HepG2 (cell line): ENCODE data around the gene HES3. TPM values are rescaled to one million over a fixed set of nuclear protein-coding genes. Genes with fewer than 3 reads are reported as not detected.
A peak's percentile ranks its signal among the peaks of the same experiment; 100 is the strongest.

ENCODE experiments used
- ARNT ChIP-seq: fragments of 450-650 bp; IDR thresholded peaks from 2 replicates; pipeline ENCODE4 v1.6.1; 2017
- FLYWCH1 ChIP-seq: sonication (generic); formaldehyde crosslinking; IDR thresholded peaks from 2 replicates; pipeline ENCODE4 v1.8.1; 2023; ENCODE audit warnings: mild to moderate bottlenecking, missing genetic modification reagents
- IRF2 ChIP-seq: IDR thresholded peaks from 2 replicates; pipeline ENCODE4 v1.6.1; 2018; ENCODE audit warnings: missing genetic modification reagents, missing compliant biosample characterization
- JDP2 ChIP-seq: sonication (generic); formaldehyde crosslinking; IDR thresholded peaks from 2 replicates; pipeline ENCODE4 v1.8.1; 2022; ENCODE audit warnings: missing genetic modification reagents, borderline replicate concordance
- NFKBIZ ChIP-seq: IDR thresholded peaks from 2 replicates; pipeline ENCODE4 v1.6.1; 2018; ENCODE audit warnings: missing genetic modification reagents, missing compliant biosample characterization
- NR3C1 ChIP-seq: sonication (generic); formaldehyde crosslinking; IDR thresholded peaks from 2 replicates; pipeline ENCODE4 v1.4.0; 2020; ENCODE audit warnings: missing genetic modification reagents
- PCBP1 ChIP-seq: fragments of 200-400 bp; formaldehyde crosslinking; IDR thresholded peaks from 2 replicates; pipeline ENCODE4 v1.6.1; 2017; ENCODE audit warnings: mild to moderate bottlenecking, low read depth, low read length, borderline replicate concordance
- SCMH1 ChIP-seq: sonication (generic); formaldehyde crosslinking; IDR thresholded peaks from 2 replicates; pipeline ENCODE4 v1.9.0; 2021; ENCODE audit warnings: missing genetic modification reagents, mild to moderate bottlenecking, borderline replicate concordance
- SRSF4 ChIP-seq: fragments of 200-400 bp; formaldehyde crosslinking; IDR thresholded peaks from one replicate; pipeline ENCODE4 v1.6.1; 2018; ENCODE audit warnings: mild to moderate bottlenecking, low read depth, low read length, moderate library complexity; ENCODE audit not compliant: poor library complexity, severe bottlenecking
- TCF7 ChIP-seq: sonication (generic); IDR thresholded peaks from 2 replicates; pipeline ENCODE4 v1.6.1; 2016; ENCODE audit warnings: antibody characterized with exemption, low read depth
- ZFP62 ChIP-seq: sonication (generic); formaldehyde crosslinking; IDR thresholded peaks from 2 replicates; pipeline ENCODE4 v1.4.0; 2020; ENCODE audit warnings: missing genetic modification reagents
- ZFP90 ChIP-seq: sonication (generic); formaldehyde crosslinking; IDR thresholded peaks from 2 replicates; pipeline ENCODE4 v1.8.0; 2022; ENCODE audit warnings: missing genetic modification reagents, mild to moderate bottlenecking, inconsistent platforms, borderline replicate concordance
- ZNF326 ChIP-seq: sonication (generic); formaldehyde crosslinking; IDR thresholded peaks from 2 replicates; pipeline ENCODE4 v1.4.0; 2020; ENCODE audit warnings: missing genetic modification reagents, borderline replicate concordance
- ZNF33B ChIP-seq: sonication (generic); formaldehyde crosslinking; IDR thresholded peaks from 2 replicates; pipeline ENCODE4 v1.5.1; 2020; ENCODE audit warnings: mild to moderate bottlenecking, missing genetic modification reagents
- ZNF460 ChIP-seq: sonication (generic); formaldehyde crosslinking; IDR thresholded peaks from 2 replicates; pipeline ENCODE4 v1.5.1; 2020; ENCODE audit warnings: missing genetic modification reagents, mild to moderate bottlenecking, borderline replicate concordance
- ZNF496 ChIP-seq: sonication (generic); formaldehyde crosslinking; IDR thresholded peaks from 2 replicates; pipeline ENCODE4 v1.8.1; 2023; ENCODE audit warnings: mild to moderate bottlenecking, moderate library complexity, missing genetic modification reagents; ENCODE audit not compliant: insufficient replicate concordance
- ZNF747 ChIP-seq: sonication (generic); formaldehyde crosslinking; IDR thresholded peaks from 2 replicates; pipeline ENCODE4 v1.8.1; 2023; ENCODE audit warnings: missing genetic modification reagents, mild to moderate bottlenecking, borderline replicate concordance
- ZNF749 ChIP-seq: sonication (generic); formaldehyde crosslinking; IDR thresholded peaks from 2 replicates; pipeline ENCODE4 v1.8.0; 2022; ENCODE audit warnings: mild to moderate bottlenecking, missing genetic modification reagents, moderate library complexity, borderline replicate concordance
- polyA plus RNA-seq, 8 experiments: library from polyadenylated mRNA; depleted of rRNA in 3 of 8; stranded (reverse) in 7 of 8; unstranded in 1 of 8; fragments of >200 nt; fragmentation: Illumina TruSeq in 4 of 8; extraction: Trizol in 4 of 8; gene quantifications; 2 replicates each; pipeline versions ENCODE4 v1.2.1 to v1.2.3, GENCODE V29; 2011 to 2016; ENCODE audit warnings: low read depth in 4 of 8, missing spikeins in 1 of 8, mixed read lengths in 1 of 8; ENCODE audit not compliant: insufficient read depth in 1 of 8
- total RNA-seq, 5 experiments: library from RNA; depleted of rRNA; stranded (reverse); fragments of >200 nt; fragmentation: Illumina TruSeq; extraction: Trizol; gene quantifications; 2 replicates each; pipeline ENCODE4 v1.2.3, GENCODE V29; 2016; ENCODE audit warnings: low read depth in 1 of 5
- TF ChIP-seq, protein P1 (sequence below): sonication (generic); formaldehyde crosslinking; conservative IDR thresholded peaks from 2 replicates; pipeline ENCODE4 v1.8.0; 2022; ENCODE audit warnings: missing genetic modification reagents
- TF ChIP-seq, protein P2 (sequence below): sonication (generic); formaldehyde crosslinking; IDR thresholded peaks from 2 replicates; pipeline ENCODE4 v1.4.0; 2020; ENCODE audit warnings: missing genetic modification reagents
- TF ChIP-seq, protein P3 (sequence below): IDR thresholded peaks from 2 replicates; pipeline ENCODE4 v1.6.1; 2016; ENCODE audit warnings: missing biosample characterization, missing genetic modification reagents, low read depth
- TF ChIP-seq, protein P4 (sequence below): sonication (generic); formaldehyde crosslinking; IDR thresholded peaks from 2 replicates; pipeline ENCODE4 v1.4.0; 2020; ENCODE audit warnings: missing genetic modification reagents
- TF ChIP-seq, protein P5 (sequence below): sonication (generic); formaldehyde crosslinking; conservative IDR thresholded peaks from 2 replicates; pipeline ENCODE4 v1.8.1; 2023; ENCODE audit warnings: missing genetic modification reagents

Gene HES3
- total and polyA plus RNA-seq, 2 of the 13 experiments (the other 11 are each of a cell fraction or from before 2014, with no cell fraction given) = not detected

DNA sequence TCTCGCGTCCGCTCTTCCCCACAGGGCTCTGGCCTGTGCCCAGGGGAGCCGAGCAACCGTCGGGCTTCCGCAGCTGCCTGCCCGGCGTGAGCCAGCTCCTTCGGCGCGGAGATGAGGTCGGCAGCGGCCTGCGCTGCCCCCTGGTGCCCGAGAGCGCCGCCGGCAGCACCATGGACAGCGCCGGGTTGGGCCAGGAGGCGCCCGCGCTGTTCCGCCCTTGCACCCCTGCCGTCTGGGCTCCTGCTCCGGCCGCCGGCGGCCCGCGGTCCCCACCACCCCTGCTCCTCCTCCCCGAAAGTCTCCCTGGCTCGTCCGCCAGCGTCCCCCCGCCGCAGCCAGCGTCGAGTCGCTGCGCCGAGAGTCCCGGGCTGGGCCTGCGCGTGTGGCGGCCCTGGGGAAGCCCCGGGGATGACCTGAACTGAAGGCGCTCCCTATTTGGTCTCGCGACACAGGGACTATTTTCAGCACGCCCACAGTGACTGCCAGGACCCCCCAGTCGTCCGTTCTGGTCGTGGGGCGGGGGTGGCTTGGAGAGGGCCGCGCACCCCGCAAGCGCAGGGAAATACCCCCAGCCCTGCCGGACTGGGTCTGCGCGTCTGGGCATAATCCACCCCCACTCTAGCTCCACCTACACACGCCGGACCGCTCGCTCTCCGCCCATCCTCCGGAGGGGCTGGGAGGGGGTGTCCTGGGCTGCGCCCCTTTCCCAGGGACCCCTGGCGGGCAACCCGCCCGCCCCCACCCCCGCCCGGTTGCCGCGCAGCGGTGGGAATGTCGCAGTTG, 1.3 kb downstream of the HES3 start (continued):
- no peak for TF ChIP-seq ARNT
- TF ChIP-seq NFKBIZ (CRISPR knock-in tag) = peak; percentile 96
- no peak for TF ChIP-seq SRSF4
- TF ChIP-seq ZNF749 = peak; percentile 99
- TF ChIP-seq, protein P1, sequence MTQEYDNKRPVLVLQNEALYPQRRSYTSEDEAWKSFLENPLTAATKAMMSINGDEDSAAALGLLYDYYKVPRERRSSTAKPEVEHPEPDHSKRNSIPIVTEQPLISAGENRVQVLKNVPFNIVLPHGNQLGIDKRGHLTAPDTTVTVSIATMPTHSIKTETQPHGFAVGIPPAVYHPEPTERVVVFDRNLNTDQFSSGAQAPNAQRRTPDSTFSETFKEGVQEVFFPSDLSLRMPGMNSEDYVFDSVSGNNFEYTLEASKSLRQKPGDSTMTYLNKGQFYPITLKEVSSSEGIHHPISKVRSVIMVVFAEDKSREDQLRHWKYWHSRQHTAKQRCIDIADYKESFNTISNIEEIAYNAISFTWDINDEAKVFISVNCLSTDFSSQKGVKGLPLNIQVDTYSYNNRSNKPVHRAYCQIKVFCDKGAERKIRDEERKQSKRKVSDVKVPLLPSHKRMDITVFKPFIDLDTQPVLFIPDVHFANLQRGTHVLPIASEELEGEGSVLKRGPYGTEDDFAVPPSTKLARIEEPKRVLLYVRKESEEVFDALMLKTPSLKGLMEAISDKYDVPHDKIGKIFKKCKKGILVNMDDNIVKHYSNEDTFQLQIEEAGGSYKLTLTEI = peak; percentile 63; the same call in 1 of the 2 replicates
- peak; percentile 80; the same call in 1 of the 2 replicates for TF ChIP-seq PCBP1
- no peak for TF ChIP-seq SCMH1
- TF ChIP-seq ZNF326 (CRISPR knock-in tag) = peak; percentile 82; the same call in 1 of the 2 replicates
- peak; percentile 96 for TF ChIP-seq JDP2 (CRISPR knock-in tag)
- TF ChIP-seq, protein P2, sequence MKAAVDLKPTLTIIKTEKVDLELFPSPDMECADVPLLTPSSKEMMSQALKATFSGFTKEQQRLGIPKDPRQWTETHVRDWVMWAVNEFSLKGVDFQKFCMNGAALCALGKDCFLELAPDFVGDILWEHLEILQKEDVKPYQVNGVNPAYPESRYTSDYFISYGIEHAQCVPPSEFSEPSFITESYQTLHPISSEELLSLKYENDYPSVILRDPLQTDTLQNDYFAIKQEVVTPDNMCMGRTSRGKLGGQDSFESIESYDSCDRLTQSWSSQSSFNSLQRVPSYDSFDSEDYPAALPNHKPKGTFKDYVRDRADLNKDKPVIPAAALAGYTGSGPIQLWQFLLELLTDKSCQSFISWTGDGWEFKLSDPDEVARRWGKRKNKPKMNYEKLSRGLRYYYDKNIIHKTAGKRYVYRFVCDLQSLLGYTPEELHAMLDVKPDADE = peak; percentile 96
- TF ChIP-seq, protein P3, sequence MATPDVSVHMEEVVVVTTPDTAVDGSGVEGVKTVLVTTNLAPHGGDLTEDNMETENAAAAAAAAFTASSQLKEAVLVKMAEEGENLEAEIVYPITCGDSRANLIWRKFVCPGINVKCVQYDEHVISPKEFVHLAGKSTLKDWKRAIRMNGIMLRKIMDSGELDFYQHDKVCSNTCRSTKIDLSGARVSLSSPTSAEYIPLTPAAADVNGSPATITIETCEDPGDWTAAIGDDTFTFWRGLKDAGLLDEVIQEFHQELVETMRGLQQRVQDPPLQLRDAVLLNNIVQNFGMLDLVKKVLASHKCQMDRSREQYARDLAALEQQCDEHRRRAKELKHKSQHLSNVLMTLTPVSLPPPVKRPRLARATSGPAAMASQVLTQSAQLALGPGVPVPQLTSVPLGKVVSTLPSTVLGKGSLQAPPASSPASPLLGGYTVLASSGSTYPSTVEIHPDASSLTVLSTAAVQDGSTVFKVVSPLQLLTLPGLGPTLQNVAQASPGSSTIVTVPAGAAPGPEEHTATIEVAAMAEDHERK (CRISPR knock-in tag) = peak; percentile 32; the same call in 1 of the 2 replicates
- peak; percentile 94; the same call in 1 of the 2 replicates for TF ChIP-seq FLYWCH1
- peak; percentile 58; the same call in 1 of the 2 replicates for TF ChIP-seq NR3C1 (CRISPR knock-in tag)
- peak; percentile 92; the same call in 1 of the 2 replicates for TF ChIP-seq ZNF747 (CRISPR knock-in tag)
- no peak for TF ChIP-seq ZFP62
- TF ChIP-seq, protein P4, sequence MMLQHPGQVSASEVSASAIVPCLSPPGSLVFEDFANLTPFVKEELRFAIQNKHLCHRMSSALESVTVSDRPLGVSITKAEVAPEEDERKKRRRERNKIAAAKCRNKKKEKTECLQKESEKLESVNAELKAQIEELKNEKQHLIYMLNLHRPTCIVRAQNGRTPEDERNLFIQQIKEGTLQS (CRISPR knock-in tag) = peak; percentile 94
- TF ChIP-seq, protein P5, sequence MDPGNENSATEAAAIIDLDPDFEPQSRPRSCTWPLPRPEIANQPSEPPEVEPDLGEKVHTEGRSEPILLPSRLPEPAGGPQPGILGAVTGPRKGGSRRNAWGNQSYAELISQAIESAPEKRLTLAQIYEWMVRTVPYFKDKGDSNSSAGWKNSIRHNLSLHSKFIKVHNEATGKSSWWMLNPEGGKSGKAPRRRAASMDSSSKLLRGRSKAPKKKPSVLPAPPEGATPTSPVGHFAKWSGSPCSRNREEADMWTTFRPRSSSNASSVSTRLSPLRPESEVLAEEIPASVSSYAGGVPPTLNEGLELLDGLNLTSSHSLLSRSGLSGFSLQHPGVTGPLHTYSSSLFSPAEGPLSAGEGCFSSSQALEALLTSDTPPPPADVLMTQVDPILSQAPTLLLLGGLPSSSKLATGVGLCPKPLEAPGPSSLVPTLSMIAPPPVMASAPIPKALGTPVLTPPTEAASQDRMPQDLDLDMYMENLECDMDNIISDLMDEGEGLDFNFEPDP = peak; percentile 99
- no peak for TF ChIP-seq TCF7
- TF ChIP-seq ZNF33B (CRISPR knock-in tag) = peak; percentile 96
- TF ChIP-seq ZNF460 (CRISPR knock-in tag) = no peak
- TF ChIP-seq ZNF496 (CRISPR knock-in tag) = peak; percentile 40
- TF ChIP-seq ZFP90 = peak; percentile 98
- TF ChIP-seq IRF2 (CRISPR knock-in tag) = peak; percentile 95
